HuH-7 (cell line): ENCODE data around the gene BCKDHB.

Source experiments
- DNase-seq: peaks from one replicate; pipeline ENCODE4 v3.0.0; 2011; ENCODE audit warnings: low spot score

Gene BCKDHB

DNA sequence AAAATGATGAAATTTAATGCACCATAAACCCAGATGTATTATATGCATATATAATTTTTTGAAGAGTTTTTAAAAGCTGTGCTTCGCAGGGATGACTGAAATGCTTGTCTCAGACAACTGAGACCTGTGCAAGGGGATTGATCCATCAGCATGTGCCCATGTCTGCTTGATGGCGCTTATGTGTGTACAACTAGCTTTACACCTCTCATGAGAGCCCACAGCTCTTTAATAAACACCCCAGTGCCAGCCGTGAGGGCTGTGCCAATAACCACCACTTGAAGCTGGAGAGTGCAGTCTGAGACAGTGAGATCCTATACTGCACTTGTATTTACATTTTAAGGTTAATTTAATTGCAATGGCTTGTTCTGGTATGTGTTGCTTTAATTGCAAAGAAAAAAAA, 225.5 kb downstream of the BCKDHB start:
- DNase-seq, result no peak

DNA sequence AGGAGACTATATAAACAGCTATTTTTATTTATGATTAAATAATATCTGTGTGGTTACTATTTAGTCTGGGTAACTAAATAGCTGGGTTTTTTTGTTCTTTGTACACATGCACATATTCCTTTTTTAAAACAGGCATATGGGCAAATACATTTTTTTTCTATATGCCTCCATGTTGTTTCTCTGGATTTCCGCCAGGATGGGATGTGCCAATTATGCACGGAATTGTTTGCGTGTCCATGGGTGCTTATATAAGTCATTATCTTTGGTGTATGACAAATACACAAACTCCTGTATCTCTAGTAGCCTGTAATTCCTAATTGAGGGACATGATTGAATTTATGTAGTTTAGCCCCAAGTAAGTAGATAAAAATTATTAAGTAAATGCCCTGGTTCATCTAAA, 226.9 kb downstream of the BCKDHB start:
- DNase-seq, result no peak

DNA sequence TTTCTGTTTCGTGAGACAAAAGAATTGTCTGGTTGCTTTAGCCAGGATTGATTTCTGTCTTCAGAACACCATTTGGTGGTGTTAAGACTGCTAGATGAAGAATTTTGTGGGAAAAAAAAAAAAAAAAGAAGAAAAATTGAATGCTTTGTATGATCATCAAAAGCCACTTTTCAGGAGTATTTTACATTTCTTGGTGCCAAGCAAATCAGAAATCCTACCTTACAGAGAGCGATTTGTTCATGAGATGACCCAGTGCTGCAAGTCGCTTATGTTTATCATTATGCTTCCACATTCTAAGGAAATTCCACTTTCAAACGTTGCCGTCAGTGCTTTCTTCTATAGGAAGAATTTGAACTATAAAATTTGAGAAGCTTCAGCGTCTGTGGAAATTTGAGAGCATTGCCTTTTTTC, 228.7 kb downstream of the BCKDHB start:
- no peak for DNase-seq

DNA sequence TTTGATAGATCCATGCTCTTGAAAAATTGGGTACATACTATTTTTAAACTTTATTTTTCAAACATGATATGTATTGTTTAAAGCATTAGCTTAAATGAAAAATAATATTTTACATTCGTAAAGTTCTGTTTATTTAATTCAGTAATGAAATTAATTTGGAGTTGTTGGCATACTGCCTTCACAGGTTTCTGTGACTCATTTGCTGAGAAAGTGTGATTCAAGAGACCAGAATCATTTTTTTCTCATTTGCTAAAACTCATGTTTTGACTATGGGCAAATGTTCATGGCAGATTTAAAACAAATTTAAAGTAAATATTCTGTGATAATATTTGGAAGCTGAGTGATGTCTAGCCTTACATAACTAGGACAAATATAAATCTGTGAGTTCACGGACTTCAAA, 230.4 kb downstream of the BCKDHB start:
- DNase-seq, result no peak

DNA sequence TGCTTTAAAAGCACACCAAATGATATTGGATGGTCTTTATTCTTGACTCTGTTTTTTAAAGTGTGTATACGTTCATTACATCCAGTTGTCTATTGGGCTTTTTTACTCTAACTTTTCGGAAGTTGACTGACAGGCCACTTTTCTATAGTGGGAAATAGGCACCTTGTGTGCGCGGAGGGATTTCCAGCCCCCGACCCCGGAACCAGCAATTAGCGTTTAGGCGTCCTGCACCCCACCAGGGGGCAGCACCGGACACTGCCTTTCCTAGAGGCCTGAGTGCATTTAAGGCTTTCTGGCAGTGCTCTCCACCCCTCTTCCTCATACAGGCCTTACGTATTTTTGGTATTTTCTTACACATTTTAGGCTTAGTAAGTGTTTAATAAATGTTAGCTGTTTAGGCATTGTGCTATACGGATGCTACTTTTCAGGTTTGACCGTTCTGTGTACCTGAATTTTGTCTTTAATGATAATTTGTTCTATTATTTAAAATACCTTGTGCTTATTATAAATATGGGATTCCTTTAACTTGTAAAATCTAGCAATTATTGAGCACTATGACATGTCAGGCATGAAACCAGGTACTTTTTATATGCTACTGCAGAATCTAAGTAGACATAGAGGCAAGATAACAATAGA, 231.8 kb downstream of the BCKDHB start:
- DNase-seq, result peak; percentile 52

DNA sequence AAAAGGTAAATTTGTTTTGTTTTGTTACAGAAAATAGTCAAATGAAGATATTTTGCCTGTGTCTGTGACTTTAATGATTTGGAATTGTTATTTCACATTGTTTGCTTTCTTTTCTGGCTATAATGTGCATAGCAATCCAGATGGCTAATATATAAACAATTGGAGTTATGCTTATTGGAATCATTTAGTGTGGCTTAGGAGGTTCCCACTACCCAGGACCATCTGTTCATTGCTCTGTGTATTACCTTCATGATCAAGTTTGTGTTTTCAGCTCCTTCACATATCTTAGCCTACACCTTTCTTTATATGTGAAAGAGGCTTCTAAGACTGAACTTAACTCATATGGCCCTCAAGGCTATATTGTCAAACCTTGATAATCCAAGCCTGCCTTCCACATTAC, 232.9 kb downstream of the BCKDHB start:
- no peak for DNase-seq

DNA sequence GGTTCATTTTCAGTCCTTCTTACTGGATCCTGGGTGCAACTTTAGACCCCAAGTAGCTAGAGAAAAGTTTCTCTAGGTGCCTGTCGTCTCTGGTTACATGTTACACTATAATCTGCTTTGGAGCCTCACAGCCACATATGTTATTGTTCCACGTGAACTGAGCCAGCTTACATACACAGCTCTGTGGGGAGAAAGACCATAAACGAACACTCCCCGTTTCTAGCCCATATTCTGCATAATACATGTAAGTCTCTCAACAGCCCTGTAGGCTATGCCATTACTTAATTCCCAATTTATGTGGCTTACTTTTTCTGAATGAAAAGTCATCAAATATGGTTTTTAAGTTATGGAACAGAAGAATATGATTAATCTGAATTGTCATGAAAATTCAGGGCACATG, 233.8 kb downstream of the BCKDHB start:
- no peak for DNase-seq

DNA sequence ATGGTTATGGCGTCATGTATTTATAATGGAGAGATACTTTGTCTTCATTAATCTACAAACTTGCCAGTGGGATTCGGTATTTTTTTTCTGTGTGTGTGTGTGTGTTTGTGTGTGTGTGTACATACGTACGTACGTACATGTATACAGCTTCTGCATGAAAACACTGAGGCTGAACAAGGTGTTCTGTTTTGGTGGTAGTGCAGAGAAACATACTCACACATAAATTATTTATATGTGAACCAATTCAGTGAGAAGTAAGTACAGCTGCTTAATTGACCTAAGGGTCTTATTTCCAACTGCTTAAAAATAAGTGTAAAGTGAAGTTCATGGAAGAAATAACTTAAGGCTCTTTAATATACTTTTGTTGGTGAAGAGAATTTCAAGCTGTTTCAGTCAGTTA, 234.2 kb downstream of the BCKDHB start:
- DNase-seq, result no peak

DNA sequence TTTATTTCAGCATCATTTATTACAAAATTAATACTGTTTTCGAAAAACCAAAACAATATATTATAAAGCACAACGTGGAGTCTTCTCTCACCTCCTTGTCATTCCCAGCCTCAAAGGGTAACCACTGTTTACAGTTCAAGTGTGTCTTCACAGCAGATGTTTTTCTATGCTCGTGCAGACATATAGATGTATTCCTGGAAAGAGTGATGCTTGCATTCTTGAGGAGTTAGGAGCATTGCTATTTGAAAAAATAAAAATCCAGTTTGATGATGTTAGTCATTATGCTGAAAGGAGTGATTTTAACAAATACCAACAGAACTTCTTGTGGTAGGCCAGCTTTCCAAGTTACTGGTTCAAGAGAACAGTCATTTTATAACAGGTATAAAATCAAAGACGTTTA, 234.9 kb downstream of the BCKDHB start:
- DNase-seq, result no peak

DNA sequence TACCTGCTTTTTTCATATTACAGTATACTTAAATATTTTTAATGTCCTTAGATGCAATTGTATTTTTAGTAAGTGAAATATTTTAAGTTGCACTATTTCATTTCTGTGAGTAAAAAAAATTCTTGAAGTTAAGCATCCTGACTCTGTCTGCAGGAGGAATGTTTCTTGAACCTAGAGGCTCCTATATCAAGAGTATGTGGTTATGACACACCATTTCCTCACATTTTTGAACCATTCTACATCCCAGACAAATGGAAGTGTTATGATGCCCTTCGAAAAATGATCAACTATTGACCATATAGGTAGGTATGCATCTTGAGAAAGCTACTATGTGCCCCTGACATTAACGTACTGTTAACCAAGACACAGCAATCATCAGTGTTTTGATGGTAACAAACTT, 237.0 kb downstream of the BCKDHB start:
- no peak for DNase-seq

DNA sequence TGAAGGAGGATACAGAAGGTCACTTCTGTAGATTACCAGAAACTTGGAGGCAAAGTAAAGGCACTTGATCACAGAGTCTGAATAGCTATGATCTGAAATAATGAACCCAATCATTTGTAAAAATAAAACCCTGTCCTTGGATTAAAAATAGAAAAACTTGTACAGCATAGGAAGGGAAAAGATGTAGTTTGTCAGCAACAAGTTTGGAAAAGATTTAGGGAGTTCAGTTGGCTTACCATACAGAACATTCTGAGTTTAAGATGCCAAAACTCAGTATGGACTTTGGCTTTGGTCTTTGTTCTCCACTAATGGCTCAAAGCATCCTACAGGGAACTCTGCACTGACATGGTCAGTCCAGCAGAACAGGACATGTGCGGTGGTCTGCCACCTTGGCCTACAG, 240.6 kb downstream of the BCKDHB start:
- no peak for DNase-seq

DNA sequence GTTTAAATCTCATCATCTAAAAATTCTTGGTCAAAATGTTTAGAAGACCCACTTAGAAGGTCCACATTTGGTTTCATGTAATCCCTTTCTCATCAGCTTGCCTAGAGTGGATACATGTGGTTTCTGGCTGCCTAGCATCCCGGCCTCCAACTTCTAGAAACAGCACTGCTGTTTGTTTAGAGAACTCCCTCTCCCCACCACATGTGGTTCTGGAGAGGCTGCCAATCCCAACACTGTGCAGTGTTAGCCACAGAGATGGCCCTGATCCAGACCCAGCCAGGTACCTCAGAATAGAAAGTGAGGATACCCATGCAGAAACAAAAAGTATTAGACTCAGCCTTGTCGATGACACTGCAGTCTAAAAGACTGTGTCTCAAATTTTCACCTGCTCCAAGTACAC, 241.8 kb downstream of the BCKDHB start:
- DNase-seq, result no peak

DNA sequence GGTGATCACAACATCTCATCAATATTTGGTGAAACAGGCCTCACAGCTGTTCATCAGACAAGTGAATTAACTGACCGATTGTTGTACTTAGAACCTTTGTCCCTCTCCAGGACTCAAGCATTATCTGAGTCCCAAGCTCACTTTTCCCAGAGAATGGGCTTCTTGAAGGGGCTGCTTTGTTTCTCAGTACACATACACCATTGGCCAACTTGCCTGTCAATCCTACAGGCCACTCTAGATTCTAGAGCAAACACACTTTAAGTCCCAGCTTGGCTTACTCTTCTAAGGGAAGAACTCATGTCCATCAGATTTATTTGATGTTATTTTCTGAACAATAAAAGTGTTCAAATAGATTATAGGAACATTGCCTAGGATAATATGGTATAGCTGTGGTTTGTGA, 249.5 kb downstream of the BCKDHB start:
- no peak for DNase-seq

DNA sequence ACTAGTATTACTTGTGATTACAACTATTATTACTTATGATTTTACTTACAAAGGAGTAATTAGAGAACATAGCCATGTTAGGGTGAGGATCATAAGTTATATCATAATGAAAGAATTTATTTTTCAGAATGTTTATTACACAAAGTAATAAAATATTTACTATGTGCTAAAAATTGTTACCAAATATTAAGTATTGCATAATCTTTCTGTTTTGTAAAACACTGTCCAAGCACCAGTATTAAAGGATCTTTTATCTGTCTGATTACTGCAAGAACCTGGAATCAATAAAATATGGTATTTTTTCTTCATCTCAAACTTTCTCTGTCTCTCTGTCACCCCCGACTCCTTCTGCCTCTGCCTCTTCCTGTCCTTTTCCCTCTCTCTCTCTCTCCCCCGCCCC, 250.1 kb downstream of the BCKDHB start:
- no peak for DNase-seq

DNA sequence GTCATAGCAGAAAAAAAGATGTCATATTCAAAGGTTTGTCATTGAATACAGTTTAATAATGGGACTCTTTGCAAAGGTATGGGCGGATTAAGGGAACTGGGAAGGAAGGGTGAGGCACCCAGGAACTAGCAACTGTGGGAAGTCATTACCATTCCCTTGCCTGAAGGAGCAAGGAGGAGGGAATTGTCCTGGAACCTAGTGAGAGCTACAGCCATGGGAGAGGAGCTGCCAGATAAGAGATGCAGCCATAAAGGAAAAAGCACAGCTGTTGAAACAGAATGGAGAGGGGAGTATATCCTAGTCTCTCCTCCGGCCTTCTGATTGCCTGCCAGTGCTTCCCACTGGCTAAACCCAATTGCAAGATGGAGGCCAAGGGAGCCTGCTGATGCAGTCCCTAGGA, 250.6 kb downstream of the BCKDHB start:
- DNase-seq, result no peak

DNA sequence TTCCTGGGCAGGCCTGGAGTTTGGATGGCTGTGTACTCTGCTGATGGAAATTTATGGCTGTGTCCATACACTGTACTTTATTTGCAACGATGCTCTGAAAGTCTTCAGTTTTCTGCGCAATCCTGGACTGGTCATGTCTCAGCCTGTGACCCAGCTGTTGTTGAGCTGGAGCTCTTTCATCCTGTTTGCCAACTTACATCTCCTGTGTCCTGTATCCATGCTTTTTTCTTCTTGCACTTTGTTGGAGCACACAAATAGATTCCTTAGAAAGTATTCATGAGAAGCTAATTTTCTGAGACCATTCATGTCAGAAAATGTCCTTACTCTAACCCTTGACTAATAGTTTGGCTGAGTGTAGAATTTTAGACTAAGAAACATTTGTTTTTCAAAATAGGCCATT, 251.2 kb downstream of the BCKDHB start:
- DNase-seq, result no peak

DNA sequence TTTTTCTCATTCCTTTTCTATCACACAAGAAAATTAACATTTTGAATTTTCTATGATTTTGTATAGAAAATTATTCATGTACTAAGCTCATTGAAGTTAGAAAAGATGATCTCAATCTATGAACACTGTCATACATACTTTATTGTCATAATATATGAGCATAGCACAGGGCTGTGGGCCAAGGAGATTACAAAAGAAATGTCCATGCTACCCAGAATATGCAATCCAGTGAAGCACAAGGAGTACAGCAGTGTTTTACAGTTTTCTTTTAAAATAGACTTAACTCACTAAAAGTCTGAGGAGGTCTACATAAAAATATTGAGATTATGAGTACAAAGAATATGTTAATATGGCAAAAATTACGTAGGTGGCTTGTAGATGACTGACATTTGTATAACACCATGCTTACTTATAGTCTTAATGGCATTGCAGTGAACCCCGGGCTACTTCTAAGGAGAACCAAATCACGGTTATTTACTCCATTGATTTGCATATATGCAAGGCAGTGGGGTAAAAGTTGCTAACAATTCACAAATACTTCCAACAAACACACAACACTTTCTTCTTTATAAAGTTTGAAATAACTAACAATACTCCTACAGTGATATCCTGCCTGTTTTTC, 257.1 kb downstream of the BCKDHB start:
- no peak for DNase-seq

DNA sequence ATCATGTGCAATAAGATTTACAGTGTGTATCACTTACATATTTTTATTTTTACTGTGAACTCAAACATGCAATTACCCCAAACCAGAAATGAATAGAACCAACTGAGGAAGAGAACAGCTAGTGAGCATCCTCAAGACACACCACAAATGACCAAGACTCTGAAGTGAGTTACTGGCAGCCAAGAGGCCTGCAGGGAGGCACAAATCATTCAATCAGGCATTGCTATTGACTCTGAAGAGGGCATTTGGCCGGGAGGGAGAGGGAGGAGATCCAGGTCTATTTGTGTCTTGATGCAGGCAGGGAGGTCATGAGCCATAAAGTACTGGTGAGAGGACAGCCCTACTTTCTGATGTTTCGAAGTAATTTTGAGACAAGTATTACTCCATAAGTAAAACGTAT, 257.7 kb downstream of the BCKDHB start:
- DNase-seq, result no peak

DNA sequence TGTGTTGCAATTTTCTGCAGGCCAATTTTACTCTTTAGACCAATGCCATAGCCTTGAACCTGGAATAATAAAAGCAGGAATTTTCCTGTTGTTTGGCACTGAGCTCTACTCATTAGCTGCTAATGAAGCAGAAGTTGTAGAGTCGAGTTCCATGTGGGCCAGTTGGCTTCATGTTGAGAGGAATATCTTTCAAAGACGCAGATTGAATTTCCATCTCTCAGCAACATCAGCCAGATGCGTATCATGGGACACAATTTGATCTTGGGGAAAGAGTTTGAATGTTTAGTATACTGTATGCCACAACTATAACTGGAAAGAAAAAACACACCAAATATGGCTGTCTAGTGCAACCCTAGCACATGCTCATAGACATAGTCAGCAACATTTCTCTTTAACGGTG, 259.6 kb downstream of the BCKDHB start:
- no peak for DNase-seq

DNA sequence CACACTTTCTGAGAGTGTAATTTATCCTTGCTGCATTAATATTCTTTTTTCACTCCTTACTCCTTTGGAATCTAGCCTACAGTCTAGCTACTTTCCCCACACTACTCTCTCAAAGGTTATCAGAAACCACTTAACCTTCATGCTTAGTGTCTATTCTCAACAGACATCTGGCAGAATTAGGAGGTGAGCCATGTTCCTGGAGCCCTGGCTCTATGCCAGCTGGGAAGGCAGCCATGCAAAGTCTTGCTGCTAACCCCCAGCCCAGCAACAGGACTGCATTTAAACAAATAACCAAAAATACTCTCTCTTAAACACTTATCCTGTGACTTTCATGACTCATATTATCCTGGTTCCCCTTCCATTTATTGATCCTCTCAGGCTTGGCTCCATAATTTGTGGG, 260.2 kb downstream of the BCKDHB start:
- DNase-seq, result no peak

DNA sequence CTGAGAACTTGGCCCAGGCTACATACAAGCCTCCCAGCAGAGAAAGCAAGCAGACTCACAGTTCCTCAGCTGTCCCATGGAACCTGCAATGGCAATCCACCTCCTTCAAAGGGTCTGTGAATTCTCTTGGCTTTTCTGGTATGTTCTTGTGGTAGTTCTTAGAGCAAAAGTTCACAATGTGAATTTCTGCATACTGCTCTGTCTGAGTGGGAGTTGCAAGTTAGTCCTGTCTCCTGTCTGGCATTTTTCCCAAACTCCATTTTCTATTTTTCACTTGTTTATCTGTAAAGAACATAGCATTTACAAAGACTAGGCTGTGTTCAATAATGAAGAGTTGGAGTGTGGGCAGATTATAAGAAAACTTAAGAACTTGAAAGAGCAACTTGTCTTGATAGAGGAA, 269.9 kb downstream of the BCKDHB start:
- no peak for DNase-seq

DNA sequence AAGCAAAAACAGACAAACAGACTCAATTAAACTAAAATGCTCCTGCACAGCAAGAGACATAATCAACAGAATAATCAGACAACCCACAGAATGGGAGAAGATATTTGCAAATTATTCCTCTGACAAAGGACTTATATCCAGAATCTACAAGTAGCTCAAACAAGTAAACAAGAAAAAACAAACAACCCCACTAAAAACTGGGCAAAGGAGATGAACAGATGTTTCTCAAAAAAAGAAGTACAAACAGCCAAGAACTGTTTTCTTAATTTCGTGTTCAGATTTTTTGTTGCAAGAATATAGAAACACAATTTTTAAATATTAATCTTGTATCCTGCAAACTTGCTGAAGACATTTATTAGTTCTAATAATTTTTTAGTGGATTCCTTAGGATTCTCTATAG, 274.1 kb downstream of the BCKDHB start:
- DNase-seq, result no peak

DNA sequence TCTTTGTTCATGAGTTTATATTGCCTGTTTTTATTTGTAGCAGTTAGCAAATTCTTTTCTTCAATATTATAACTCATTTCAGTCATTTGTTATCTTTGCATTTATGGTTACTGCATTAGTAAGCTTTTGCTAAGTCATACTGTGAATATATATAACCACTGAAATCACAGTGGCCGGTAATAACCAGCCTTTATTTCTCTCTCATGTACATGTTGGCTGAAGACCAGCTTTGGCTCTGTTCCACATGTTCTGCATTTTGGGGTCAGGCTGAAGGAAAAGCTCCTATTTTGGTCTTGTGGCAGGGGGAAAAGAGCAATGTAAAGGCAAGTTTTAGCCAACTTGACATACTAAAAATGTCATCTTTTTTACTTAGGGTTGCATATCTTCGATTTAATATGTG, 276.3 kb downstream of the BCKDHB start:
- no peak for DNase-seq

DNA sequence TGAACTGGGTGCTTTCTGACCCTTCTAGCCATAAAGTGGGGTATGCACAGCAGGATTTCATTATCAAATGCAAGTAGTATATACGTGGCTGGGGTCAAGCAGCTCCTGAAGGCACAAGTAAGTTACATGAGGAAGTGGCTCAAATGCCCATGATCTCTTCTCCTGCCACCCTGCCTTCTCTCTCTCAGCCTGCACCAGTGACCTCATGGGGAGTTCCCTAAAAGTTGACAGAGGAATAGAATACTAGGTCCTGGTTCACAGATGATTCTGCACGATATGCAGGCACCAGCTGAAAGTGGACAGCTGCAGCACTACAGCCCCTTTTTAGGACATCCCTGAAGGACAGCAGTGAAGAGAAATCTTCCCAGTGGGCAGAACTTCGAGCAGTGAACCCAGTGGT, 282.0 kb downstream of the BCKDHB start:
- no peak for DNase-seq
